HG03469 (cell line): ENCODE data around the gene COL27A1.
"Not testable (repeated sequence)": the region's sequence is repeated elsewhere in the genome, so short reads cannot be mapped to it uniquely, and the experiment has no call there.

Experiments
- ATAC-seq: cut with Tn5 transposase; IDR thresholded peaks from one replicate; pipeline ENCODE4 v1.9.1; 2021; ENCODE audit warnings: mild to moderate bottlenecking, moderate library complexity, moderate number of reproducible peaks; ENCODE audit not compliant: unreplicated experiment

COL27A1 gene

GRCh38 chr9:114331229-114332195 lies 176.2 kb downstream of the COL27A1 start:
- not testable (repeated sequence) for ATAC-seq

DNA sequence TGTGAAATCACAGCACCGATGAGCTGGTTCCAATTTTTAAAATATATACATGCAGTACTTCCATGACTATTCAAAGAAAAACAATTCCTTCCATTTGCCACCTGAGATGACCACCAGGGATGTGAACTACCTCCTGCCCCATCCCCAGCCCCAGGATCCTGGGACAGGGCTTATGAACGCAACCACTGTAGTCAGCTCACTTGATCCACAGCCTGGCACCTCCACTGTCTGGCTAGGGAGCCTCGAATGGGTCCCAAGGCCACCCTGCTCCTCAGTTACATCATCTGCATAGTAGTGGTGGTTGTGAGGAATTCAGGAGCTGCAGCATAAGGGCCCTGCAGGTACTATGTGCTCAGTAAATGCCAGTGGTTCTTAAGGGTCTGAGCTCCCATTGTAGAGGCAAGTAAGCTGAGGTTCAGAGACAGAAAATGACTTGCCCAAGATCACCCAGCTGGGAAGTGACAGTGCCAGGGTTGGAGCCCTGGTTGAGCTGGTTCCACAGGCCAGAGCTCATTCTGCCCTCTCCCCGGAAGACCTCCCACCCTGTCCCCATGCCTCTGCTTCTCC lies 177.2 kb downstream of the COL27A1 start:
- not testable (repeated sequence) for ATAC-seq

GRCh38 chr9:114333718-114334117 lies 178.4 kb downstream of the COL27A1 start:
- not testable (repeated sequence) for ATAC-seq

DNA sequence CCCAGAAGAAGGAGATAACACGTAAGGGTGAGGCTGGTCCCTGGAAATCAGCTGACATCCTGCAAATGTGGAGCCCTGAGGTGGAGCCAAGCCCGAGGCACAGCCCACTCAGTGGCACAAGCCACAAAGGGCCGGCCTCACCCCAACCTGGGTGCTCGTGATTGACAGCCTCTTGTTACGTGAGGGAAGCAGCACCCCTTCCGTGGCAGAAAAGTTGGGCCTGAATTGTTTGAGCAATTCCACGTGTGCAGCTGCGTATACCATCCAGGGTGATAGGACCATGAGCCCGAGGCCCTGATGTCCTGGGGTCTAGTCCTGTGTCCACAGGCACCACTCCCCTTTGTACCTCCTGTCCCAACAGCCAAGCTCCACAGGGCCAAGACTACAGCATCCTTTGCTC lies 179.2 kb downstream of the COL27A1 start:
- ATAC-seq, result no peak

DNA sequence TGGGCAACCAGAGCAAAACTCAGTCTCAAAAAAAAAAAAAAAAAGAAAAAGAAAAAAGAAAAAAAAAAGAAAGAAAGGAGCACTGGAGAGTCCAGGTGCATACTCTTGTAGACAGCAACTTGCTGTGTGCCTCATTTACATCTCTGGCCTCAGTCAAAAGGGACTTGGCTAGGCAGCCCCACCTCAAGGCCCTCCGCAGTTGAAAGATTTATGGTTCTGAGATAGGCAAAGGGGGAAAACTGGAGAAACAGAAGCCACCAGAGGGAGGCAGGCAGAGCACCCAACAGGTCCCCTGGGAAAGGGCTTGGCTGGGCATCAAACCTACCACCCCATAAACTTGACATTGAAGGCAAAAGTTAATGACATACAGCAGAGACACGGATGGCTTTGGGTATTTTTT lies 180.4 kb downstream of the COL27A1 start:
- no peak for ATAC-seq

GRCh38 chr9:114336157-114336556 lies 180.8 kb downstream of the COL27A1 start:
- no peak for ATAC-seq

GRCh38 chr9:114336699-114337395 lies 181.5 kb downstream of the COL27A1 start:
- no peak for ATAC-seq

DNA sequence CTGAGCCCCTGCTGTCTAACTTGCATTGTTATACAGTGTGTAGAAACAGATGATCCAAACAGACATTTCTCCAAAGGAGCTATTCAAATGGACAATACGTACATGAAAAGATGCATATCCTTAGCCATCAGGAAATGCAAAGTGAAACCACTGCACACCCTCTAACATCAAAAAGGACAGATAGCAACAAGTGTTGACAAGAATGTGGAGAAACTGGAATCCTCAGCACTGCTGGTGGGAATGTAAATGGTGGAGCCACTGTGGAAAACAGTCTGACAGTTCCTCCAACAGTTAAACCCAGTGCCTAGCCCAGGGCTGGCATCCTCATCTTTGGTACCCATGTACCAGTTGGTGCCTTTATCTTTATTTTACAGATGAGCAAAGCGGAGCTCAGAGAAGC lies 182.8 kb downstream of the COL27A1 start:
- ATAC-seq, result no peak

- ATAC-seq, result no peak
Measured at GRCh38 chr9:114339130-114339908, 184.0 kb downstream of the COL27A1 start.

GRCh38 chr9:114341152-114341830 lies 186.0 kb downstream of the COL27A1 start:
- no peak for ATAC-seq

- ATAC-seq, result no peak
Measured at GRCh38 chr9:114341991-114342390, 186.7 kb downstream of the COL27A1 start.

GRCh38 chr9:114342755-114343440 lies 187.6 kb downstream of the COL27A1 start:
- ATAC-seq, result no peak

- ATAC-seq, result no peak
Measured at GRCh38 chr9:114343471-114344187, 188.3 kb downstream of the COL27A1 start.

DNA sequence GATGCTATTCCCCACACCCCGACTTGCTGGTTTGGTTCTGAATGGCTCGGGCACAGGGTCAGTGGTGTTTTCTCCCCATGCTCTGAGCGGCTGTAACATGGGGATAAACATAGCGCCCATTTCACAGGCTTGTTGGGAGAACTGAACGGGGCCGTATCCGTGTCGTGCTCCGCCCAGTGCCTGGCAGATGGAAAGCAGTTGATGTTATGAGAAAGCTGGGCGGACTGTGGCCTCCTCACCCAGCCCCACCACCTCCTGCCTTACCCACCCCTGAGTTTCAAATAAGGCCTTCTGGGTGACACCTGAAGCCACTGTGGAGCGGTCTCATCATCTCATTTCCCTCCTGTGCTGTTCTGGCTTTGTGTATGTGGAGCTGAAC lies 188.8 kb downstream of the COL27A1 start:
- no peak for ATAC-seq

DNA sequence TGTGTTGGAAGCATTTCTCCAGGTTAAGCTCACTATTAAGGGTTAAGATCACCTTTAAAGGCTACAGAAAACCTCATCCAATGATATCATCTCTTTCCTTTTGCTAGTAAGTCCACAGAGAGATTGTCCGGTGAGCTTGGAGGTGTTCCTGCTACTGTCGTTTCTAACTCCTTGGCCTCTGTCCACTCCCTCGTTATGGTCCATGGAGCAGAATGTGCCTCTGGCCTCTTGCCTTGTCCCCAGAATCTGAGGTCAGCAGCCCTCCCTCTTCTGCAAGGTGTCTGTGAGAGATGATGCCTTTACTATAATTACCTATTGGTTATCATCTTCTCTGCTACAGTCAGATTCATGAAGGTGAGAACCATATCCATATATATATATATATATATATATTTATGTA lies 189.4 kb downstream of the COL27A1 start:
- no peak for ATAC-seq

- no peak for ATAC-seq
Measured at GRCh38 chr9:114345493-114346065, 190.2 kb downstream of the COL27A1 start.

- no peak for ATAC-seq
Measured at GRCh38 chr9:114346146-114346545, 190.8 kb downstream of the COL27A1 start.

- ATAC-seq, result no peak
Measured at GRCh38 chr9:114347675-114348074, 192.3 kb downstream of the COL27A1 start.
